HuH-7.5 (cell line): ENCODE results near the gene TASP1.
"Not testable (repeated sequence)": the region's sequence is repeated elsewhere in the genome, so short reads cannot be mapped to it uniquely, and the experiment has no call there.

Source experiments
- DNase-seq: peaks from one replicate; pipeline ENCODE4 v3.0.0; 2011; ENCODE audit warnings: low spot score

The TASP1 gene

DNA sequence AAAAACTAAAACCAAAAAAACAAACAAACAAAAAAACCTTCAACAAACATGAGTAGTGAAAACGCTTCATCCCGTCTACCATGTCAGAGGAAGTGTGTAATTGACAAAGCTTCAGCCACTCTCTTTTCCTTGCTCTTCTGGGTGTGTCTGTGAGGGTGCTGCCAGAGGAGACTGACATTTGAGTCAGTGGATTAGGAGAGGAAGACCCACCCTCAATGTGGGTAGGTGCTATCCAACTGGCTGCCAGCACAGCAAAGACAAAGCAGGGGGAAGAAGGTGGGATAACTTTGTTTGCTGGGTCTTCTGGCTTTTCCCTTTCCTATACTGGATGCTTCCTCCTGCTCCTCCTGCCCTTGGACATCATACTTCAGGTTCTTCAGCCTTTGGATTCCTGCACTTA is 145.6 kb downstream of the TASP1 start:
- DNase-seq = no peak

DNA sequence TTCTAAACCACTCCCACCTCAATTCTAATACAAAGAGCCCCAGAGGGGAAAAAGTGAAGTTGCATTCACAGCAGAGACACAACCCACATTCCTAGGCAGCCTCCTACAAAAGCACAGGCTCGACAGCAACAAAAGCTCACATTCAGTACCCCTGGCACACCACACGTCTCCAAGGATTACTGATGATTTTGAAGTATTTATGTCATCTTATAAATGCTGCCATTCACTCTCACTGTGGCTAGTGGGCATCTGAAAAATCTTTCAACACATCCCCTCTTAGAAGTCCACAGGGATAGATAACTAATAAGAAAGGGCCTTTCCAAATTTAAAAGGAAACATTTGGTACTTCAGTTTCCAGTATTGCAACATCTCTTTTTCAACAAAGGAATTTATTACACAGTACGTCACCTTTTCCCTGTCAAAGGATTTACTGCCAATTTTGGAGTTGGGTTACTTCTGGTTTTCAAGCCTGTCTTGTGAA is 146.7 kb downstream of the TASP1 start:
- no peak for DNase-seq

DNA sequence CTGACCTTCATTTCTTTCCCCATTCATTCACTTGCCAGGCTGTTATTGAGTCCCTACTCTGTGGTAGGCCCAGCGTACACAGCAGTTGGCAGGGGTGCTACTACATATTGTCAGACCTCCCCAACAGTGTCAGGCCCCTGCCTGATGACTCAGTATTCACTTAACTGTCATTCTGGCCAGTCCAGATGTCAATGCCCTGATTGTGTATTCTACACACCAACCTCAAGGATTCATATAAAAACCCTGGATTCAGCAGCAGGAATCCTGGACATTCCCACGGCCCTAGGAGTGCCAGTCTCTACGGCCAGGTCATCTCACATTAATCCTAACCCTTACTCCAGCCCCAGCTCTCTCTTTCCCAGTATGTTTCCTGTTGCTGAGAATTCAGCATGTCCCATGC is 151.5 kb downstream of the TASP1 start:
- DNase-seq = no peak

DNA sequence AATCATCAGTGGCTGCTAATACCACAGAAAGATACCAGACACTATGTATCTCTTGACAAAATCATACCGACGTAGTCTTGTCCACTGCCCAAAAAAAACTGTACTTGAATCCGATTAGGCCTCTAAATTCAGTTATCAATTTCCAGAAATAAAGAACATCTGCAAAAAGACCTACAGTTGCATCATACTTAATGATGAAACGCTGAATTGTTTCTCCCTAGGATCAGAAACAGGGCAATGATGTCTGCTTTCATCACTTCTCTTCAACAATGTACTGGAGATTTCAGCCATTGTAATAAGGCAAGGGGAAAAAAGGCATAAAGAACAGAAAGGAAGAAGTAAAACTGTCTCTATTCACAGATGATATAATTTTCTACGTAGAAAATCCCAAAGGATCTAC is 152.0 kb downstream of the TASP1 start:
- no peak for DNase-seq

DNA sequence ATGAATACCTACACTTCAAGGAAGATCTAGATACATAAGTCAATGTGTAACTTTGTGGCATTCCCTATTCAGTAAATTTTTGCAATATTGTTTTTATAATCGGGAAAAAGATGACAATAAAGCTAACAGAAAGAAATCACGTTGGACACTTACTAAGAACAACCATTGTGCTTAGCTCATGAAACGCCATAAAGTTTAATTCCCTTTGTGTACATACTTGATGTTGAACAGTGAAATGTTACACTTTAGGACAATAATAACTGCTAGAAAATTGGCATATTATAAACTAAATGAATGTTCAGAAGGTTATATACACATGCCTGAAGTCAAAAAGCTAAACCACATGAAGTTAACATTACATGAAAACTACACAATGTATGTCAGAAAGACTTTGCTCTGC is 153.2 kb downstream of the TASP1 start:
- no peak for DNase-seq

DNA sequence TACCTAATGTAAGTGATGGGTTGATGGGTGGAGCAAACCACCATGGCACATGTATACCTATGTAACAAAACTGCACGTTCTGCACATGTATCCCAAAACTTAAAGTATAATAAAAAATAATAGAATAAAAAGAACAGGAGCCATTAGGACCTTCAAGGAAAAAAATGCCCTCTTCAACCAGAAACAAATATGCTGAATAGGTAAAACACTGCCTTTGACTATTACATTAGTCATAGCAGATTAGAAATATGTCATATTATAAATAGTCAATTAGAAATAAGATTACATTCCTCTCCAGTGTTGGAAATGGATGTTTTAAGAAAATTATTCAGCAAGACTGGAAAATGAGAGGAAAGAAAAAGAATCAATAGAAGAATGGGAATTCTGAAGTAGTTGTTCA is 153.7 kb downstream of the TASP1 start:
- not testable (repeated sequence) for DNase-seq

DNA sequence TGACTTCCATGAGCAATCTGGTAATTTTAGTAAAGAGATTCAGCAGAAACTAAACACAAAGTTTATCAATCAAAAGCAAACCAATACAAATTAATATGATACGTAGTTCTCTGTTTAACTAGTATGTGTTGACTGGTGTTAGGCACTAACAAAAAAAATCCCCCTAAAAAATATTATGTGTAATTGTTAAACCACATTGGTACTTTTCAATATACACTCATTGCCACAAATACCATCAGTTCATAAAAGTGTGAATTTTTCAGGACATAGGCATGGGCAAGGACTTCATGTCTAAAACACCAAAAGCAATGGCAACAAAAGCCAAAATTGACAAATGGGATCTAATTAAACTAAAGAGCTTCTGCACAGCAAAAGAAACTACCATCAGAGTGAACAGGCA is 155.3 kb downstream of the TASP1 start:
- not testable (repeated sequence) for DNase-seq

DNA sequence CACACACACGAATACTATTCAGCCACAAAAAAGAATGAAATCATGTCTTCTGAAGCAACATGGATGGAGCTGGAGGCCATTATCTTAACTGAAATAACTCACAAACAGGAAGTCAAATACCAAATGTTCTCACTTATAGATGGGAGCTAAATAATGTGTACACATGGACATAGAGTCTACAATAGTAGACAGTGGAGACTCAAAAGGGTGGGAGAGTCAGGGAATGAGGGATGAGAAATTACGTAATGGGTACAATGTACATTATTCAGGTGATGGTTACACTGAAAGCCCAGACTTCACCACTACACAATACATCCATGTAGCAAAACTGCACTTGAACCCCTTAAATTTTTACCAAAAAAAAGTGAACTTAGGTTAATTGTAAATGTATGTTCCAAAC is 160.4 kb downstream of the TASP1 start:
- DNase-seq = no peak

DNA sequence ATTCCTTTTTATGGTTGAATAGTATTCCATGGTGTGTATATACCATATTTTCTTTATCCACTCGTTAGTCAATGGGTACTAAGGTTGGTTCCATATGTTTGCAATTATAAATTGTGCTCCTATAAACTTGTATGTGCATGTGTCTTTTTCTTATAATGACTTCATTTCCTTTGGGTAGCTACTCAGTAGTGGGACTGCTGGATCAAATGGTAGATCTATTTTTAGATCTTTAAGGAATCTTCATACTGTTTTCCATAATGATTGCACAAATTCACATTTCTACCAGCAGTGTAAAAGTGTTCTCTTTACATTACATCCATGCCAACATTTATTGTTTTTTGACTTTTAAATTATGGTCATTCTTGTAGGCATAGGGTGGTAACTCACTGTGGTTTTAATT is 164.3 kb downstream of the TASP1 start:
- no peak for DNase-seq

DNA sequence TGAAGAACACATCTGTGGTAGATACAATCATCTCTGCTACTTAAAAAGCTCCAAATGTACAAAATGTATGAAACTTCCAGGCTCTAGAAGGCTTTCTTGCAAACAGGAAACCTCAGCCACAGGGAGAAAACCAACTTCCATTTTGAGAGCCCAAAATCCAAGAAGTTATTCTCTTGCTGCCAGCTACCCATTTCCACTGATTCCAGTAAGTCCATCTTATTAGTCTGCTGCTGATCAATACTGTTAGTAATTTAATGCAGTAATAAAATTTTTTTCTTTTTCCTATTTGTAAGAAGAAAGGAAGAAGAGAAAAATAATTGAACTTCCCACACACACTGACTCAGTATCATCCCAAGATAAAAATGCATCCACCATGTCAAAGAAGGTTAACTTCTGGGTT is 169.5 kb downstream of the TASP1 start:
- no peak for DNase-seq

DNA sequence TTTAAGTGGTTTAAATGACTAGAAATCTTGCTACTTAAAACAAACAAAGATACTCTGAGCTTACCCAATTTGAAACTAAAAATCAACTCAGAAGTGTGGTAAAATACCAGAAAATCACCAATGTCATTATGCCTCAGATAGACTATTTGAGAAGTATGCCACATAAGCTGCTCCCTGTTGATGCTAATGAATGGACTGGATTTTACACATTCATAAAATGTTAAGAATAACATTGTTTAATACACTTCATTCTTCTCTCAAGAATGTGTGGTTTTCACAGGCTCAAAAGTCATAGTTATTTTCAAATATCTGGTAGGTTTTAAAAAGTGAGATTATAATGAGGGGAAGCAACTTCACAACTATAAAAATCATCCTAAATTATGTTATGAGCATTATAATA is 170.6 kb downstream of the TASP1 start:
- DNase-seq = no peak

DNA sequence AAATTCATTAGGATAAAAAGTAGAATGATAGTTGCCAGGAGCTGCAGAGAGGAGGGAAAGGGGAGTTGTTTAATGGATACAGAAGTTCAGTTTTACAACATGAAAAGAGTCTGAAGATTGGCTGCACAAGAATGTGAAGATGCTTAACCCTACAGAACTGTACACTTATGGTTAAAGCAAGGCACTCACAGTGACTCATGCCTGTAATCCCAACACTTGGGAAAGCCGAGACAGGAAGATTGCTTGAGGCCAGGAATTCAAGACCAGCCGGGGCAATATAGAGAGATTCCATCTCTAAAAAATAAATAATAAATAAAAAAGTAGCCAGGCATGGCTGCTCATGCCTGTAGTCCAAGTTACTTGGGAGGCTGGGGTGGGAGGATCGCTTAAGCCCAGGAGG is 174.0 kb downstream of the TASP1 start:
- DNase-seq = no peak

DNA sequence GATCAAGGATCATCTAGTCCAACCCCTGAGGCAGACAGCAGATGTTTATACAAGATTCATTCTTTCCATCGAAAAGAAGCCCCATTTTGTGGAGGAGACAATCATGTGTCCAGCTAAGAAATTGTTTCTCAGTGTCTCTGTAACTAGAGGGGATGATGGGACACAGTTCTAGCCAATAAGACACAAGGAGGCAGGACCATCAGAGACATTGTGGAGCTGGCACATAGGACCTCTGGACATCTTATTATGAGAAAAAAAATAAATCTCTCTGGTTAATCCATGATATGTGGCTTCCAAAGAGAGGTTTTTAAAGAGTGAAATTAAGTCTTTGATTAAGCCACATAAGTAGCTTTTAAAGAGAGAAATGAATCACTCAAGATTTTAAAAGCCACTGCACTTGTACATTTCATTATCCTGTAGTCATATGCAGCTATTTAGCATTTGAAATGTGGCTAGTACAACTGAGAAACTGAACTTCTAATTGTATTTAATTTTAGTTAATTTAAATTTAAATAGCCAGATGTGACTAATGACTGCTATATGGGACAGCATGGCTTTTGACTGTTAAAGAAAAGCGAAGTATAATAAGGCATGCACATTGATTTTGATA is 176.8 kb downstream of the TASP1 start:
- no peak for DNase-seq

DNA sequence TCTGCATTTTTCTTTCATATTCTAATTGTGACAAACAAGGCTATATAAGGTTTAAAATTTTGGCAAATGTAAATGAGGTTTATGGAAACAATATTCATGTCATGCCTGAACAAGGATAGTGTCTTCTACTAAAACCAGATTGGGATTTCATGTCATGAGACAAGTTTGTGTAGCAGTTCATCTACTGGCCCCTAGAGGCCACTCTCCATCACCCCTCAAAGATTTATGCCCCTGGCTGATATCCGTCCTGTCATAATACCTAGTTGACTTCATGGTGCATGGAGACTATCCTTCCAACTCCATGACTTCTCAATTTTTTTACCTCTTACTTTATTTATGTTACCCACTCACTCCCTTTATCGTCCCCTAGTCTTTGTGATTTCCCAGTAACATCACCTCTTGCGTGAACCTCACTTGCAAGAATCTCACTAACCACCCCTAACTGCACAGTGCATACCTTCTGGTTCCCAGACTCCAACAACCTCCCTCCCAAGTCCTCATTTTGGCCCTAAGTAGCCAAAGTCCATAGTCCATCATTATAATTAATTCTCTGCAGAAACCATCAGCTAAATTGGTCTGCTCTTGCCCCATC is 179.8 kb downstream of the TASP1 start:
- peak; percentile 23 for DNase-seq

DNA sequence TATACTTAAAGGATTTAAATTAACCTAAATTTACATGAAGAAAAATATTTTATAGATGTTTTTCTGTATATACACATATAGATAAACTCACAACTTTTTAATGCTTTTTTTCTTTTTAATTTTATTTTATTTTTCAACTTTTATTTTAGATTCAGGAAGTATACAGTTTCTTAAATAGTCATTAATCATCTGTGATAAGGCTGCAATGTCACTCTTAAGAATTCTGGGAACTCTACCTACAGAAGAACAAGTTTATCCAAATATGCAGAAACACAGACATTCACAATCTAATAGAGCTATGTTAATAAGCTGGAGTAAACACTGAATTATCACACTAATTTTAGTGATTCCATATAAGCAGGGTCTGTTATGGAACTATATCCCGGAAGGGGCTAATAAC is 181.2 kb downstream of the TASP1 start:
- DNase-seq = no peak

DNA sequence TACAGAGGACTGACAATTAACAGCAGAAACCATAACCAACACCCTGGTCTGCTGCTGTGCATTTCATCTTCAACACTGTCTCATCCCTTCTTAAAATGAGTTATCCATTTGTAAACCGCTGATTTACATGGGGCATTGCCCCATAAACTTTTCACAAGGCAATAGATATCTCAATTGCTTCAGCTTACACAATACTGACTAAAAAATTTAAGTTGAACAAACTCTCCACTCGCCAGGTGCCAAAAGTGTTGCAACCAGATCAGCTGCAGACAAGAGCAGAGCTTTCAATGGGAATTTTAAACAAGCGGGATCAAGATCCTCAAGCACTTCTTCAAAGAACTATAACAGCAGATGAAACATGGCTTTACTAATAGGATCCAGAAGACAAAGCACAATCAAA is 183.0 kb downstream of the TASP1 start:
- DNase-seq = no peak

DNA sequence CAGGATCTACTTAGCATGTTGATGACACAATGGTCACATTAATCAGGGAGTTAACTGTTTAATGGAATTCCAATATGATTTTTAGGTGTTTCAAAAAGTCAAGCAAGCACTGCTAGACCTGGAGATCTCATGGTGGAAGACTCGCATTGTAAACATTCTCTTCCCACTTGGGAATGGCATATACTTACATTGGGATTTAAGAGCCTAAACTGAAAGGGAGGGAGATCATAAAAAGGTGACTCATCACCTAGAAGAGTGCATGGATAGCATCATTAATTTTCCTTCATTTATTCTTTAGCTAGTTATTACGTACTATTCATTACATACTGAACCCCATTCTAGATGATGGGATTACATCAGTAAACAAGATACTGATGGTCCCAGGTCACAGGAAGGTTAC is 185.4 kb downstream of the TASP1 start:
- no peak for DNase-seq

DNA sequence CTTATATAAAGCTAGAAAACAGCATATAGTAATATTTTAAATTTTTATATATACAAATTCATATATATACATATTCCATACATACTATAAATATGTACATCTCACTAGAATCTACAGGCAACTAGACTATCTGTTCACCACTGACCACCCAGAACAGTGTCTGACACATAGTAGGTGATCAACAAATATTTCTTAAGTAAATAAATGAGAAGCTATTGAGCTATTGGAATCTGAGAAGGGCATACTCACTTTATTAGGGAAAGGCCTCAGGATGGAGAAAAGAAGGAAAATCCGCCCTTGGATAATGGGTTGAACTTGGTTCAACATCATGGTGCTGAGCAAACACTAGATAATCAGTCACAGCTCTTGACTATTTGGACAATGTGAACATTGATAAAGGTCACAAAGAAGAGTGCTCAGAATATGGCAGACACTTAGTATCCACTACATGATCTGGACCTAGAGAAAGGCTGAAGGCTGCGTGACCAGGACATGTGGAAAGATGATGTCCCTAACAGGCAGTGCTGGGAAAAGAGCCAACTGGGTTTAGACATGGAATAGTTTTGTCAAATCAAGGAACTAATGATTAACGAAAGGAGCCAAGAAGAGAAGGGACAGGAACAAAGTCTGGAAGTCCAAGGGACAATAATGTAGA is 186.1 kb downstream of the TASP1 start:
- DNase-seq = peak; percentile 22

DNA sequence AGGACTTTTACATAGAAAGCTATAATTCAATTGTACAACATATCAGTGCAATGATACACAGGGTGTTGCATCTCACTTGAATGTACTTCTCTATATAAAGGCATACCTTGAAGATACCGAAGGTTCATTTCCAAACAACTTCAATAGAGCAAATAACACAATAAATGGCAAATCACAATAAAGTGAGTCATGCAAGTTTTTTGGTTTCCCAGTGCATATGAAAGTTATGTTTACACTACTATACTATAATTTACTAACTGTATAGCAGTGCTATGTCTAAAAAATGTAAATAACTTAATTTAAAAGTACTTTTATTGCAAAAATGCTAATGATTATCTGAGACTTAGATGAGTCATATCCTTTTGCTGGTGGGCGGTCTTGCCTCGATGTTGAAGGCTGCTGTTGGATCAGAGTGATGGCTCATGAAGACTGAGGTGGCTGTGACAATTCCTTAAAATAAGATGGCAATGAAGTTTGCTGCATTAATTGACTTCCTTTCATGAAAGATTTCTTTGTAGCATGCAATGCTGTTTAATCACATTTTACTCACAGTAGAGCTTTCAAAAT is 188.8 kb downstream of the TASP1 start:
- DNase-seq = no peak

DNA sequence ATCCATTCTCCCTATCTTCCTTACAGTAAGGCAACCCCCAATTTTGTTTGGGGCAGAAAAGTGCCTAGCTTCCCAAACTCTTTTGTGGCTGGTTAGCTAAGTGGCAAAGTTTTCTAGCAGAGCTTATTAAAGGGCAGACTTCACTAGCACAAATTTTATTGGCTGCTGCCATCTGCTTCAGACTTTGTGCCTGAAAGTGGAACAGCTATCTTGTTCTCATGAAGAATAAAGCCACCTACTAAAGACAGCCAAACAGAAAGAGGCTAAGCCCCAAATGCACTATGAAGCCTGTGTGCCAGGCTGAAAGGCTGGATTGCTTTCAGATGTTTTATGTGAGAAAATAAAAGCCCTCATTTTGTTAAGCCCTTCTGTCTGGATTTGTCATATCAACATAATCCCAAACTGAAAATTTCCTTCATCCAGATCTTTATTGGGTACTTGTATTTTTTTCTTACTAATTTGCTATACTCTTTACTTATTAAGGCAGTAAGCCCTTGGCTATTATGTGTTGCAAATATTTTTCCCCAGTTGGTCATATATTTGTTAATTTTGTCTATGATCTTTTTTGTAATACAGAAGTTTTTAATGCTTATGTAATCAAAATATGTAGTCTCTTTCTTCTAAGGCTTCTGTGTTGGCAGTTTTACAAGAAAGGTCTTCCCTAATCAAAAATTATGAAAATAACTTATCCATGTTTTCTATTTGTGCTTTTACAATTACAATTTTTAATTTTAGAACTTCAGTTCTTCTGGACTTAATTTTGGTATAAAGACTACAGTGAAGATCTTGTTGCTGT is 191.1 kb downstream of the TASP1 start:
- DNase-seq = no peak

DNA sequence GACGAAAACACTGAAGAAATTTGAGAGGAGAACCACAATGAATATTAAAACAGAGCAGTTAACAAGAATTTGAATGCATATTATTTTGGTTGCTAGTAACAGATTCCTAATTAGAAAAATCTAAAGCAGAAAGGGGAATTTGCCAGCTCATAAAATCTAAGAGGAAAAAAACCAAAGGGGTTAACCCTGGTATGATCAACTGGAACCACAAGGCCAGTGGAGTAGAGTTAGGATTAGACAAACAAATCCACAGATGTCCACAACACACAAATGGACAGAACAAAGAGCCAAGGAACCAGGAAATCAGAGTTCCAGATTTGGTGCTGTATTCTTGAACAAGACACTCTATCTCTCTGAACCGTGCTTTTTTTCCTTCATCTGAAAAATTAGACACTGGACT is 195.0 kb downstream of the TASP1 start:
- DNase-seq = no peak

DNA sequence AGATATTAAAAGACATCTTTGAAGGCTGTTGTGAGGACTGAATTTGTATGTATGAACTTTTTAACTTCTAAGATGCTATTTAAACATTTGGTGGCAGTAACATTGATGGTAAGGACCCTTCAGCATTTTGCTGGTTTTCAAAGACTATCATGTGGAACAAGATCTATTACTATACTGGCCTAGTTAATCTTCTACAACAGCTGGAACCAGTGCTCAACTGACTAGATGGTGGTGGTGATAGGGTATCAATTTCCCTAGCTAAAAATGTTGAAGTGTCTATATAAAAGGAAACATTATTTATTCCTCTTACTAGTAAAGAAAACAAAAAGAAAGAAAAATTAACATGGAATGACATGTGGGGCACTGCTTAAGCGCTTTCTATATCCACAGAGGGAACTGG is 195.7 kb downstream of the TASP1 start:
- DNase-seq = no peak

DNA sequence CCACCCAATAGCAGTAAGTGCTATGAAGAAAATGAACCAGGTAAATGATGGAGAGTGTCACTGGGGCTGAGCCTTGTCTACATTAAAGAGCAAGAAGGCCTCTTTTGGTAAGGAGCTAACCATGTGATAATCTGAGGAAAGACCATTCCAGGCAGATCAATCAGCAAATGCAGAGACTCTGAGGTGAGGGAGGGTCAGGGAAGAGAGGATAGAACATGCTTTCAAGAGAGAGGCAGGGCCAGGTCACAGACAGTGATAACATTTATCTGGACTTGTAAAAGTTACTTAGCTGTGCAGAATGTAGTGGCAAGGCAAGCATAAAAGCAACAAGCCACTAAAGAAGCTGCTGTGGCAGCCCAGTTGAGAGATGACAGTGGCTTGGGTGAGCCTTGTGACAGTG is 197.3 kb downstream of the TASP1 start:
- no peak for DNase-seq
